ENCODE results near the gene CDKN1B.

The CDKN1B gene

DNA sequence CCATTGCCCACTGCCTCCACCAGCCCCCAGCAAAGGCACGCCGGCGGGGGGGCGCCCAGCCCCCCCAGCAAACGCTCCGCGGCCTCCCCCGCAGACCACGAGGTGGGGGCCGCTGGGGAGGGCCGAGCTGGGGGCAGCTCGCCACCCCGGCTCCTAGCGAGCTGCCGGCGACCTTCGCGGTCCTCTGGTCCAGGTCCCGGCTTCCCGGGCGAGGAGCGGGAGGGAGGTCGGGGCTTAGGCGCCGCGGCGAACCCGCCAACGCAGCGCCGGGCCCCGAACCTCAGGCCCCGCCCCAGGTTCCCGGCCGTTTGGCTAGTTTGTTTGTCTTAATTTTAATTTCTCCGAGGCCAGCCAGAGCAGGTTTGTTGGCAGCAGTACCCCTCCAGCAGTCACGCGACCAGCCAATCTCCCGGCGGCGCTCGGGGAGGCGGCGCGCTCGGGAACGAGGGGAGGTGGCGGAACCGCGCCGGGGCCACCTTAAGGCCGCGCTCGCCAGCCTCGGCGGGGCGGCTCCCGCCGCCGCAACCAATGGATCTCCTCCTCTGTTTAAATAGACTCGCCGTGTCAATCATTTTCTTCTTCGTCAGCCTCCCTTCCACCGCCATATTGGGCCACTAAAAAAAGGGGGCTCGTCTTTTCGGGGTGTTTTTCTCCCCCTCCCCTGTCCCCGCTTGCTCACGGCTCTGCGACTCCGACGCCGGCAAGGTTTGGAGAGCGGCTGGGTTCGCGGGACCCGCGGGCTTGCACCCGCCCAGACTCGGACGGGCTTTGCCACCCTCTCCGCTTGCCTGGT is at the start of gene CDKN1B:
Gene CDKN1B (plus strand): TSS at position 576 of the 793 bp plus-strand sequence. CDS start 472 bp downstream, outside the sequence.
- peak; percentile 94 for DNase-seq

DNA sequence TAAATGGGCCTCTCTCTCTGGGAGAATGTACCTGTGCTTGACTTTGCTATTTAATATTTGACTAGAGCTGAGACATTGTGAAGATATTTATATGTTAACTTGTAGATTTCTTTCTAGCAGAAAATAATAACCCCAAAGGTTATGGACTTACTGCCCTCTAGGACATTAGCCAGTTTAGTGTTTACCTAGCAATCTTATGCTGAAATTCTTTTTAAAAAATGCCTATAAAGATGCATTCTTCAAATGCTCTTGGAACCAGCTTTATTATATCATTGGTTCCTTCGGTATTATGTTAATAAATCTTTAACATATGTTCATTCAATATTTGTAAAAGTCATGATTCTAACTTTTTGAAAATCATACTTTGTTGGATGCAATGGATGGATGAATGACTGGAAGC is 49.2 kb upstream of the CDKN1B start:
- DNase-seq: no peak

DNA sequence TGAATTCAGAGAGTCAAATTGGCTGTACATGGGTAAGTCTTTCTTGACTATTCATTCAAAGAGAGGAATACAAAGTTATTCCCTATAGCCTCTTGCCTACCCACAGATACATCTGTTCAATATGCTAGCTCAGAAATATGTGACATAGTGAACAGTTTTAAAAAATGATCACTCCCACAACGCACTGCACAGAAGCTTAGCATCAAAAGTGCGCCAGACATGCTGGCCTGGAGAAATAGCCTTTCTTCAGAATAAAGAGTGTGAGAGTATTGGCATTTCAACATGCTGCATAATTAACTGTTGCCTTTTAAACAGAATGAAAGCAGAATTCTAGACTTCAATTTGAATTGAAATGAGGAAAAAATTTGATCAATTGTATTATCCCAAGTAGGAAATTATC is 48.1 kb upstream of the CDKN1B start:
- no peak for DNase-seq

DNA sequence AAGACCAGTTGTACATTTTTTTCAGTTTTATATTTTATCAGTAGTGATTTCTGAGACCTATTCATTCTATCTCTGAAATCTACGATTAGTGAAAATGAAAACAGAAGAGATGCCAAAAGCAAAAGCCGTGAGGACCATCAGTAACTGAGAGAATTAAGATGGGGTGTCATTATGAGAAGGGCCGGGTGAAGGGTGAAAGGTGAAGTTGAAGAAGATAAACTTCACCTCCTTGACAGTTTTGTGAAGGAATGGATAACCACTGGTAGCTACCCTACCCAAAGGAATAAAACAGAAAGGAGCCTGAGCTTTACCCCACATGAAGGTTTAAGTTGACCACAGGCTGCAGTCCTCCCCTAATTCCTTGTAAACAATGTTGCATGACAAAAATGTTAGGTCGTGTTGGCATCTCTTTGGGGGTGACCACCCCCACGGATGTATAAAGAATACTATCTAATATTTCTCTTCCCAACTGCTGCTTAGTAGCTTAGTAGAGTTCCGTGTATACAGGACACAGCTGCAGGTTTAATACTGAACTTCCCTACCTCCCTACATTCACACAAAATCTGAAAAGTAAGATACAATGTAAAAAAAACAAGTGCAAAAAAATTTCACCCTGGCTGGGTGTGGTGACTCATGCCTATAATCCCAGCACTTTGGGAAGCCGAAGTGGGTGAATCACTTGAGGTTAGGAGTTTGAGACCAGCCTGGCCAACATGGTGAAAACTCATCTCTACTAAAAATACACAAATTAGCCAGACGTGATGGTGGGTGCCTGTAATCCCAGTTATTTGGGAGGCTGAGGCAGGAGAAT is 45.1 kb upstream of the CDKN1B start:
- DNase-seq: no peak

DNA sequence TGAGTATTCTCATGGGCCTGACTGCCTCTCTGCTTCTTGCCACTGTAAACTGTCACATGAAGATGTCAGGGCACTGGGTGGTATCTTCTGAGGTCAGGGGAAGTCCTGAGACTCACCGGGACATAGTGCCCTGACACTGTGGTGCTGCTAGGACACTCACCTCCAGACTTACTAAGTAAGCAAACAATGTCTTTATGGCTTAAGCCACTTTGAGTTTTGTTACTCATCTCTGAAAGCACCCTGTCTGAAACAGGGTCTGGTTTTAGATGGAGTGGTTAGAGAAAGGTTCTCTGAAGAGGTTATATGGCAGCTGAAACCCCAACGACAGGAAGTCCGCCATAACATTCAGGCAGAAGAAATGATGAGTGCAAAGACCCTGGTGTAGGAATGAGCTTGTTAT is 43.9 kb upstream of the CDKN1B start:
- no peak for DNase-seq

DNA sequence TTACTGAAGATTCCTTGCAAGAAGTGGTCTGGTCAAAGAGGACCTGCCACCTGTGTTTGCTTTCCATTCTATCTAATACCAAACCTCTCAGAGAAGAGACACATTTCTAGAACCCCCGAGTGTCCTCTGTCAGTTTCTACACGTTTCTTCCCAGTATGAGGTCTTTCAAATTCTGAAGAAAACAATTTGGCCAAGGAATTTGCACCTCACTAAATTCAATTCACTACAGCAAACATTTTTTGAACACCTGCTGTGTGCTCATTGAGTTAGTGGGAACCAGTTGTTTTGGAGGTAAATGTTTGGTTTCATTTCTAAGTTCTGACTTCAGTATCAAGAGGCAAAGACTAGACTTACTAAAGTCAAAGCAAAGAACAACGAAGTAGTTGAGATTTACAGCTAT is 40.6 kb upstream of the CDKN1B start:
- no peak for DNase-seq

DNA sequence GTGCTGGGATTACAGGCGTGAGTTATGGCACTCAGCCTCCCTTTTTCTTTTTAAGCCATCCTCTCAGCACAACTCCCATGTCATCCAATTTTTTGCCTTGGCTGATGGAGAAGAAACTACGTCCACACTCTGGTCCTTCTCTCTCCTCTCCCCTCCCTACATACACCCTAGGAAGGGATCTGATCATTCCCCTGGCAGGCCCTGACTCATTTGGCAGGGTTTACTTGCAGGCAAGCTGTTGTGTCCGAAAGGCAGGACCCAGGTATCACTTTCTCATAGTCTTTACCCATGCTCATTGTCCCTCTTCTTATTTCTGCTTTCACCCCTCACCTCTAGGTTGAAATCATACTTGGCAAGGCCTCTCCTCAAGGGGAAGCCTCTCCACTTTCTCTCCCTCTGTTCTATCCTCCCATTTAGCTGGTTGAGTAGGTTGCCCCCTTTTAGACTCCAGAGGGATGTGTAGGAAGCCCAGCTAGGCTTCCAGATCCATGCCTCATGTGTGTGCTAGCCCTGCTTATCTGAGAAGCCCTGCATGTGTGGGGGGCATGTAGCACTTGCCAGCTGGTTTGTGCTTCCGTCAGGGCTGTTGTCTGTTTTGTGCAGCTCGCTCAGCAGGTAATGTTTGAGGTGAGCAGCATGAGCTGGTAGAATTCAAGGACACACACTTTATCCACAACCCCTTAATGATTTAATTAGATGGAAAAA is 36.0 kb upstream of the CDKN1B start:
- DNase-seq: no peak

DNA sequence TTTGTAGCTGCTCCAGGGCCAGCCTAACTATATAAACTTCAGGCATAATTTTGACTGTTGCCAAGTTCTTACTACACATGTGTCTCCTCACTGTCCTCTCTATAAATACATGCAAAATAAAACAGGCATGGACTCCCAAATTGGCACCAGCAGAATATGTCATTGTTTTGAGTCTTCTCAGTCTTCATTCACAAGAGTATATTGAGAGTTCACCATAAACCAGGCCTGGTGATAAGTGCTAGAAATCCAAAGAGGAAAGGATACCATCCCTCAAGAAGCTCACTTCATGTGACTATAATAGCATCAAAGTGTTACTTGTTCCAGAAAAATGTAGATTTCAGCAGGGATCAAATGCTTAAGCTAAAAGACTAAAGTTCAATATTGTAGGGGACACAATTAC is 34.9 kb upstream of the CDKN1B start:
- DNase-seq: no peak

DNA sequence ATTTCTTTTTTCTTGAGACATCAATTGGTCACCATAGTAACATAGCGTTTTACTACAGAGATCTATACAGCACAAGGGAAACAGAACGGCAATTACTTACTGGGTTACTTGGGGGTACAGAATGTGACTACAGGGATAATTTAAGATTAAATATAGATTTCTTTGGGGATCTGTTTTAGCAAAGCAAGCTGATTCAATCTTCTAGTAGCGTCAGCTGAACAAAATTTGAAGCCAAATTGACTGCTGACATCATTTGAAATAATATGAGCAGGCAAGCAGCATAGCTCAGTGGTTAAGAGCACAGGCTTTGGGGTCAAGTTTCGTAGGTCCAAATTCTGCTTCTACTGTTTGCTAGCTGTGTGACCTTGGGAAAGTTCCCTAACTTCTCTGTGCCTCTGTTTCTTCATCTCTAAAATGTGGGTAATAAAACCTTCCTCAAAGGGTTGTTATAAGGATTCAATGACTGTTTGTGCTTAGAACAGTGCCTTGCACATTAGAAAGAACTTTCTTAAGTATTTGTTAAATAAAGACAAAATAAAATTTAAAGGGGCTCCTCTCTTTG is 34.0 kb upstream of the CDKN1B start:
- no peak for DNase-seq

DNA sequence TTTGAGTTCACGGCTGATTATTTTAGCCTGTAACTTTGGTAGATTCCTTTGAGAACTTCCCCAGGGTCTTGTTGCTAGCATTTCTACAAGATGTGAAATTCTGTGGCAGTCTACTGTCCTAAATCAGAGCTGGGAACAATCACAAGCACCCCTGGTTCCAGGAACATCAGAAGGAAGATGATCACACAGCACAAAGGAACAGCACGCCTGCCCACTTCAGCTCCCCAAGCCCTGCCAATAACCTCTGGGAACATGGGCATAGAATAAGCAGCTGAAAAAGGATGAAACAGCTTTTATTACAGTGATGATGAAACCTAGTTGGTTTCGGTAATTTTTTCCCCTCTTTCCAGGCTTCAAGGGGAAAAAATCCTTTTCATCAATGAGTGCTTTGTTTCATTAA is 33.4 kb upstream of the CDKN1B start:
- no peak for DNase-seq

DNA sequence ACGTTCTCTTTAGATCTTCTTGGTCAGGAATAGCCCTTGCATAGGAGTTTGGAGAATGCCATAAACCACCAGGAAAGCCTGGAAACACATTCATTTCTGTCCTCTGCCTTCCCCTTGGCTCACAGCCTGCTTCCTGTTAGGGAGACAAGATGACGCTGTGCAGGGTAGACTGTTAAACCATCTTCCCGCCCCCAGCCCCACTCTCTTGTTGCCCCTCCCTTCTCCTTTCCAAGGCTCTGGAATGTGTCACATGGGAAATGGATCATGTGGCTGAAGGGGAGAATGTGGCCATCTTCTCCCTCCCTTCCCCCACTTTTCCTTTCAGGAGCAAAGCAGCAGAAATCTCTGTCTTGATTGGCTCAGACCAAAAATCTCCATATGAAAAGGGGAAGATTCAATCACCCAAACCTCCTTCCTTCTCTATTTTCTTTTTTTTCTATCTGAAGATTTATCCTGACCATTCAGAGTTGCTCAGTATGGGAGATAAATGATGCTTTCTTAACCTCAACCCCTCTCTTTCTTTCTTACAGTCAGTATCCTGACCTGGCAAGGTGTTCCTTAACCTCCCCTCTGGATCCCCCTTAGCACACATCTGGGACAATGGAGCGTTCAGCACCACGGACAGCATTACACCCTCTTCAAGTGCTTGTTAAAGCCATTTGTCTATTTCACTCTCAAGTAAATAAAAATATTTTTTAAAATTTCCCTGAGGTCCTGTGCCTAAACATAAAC is 32.6 kb upstream of the CDKN1B start:
- DNase-seq: peak; percentile 79

DNA sequence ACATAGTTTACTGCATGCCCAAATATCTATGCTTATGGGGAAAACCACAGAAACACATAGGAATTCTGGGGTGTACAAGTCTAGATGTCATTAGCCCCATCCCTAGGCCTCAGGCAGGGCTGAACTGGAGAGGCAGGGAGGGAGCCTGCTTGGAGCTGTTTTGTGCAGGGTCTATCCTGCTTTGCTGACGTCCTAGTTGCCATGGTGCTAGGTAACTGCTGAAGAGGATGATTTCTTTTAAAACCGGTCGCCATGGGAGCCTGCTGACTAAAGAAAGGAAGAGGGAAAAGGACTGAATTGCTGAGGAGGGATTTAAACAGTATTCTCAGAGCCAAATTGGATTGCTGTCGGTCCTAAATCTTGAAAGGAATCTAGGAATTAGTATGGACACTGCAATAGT is 31.9 kb upstream of the CDKN1B start:
- no peak for DNase-seq

DNA sequence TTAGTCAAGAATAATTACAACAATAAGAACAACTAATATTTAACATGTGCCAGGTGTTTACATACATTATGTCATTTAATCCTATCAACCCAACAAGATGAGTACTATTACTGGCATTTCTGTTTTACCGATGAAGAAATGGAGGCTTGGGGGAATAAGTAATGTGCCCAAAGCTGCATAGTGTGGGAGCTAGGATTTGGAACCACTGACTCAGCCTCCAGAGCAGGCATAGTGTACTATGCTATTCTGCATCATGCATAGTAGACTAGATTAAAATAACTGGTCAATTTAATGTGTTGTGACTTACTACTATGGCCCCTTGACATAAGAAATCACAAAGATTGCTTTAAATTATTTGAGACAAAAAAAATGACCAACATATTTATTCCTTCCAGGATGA is 30.7 kb upstream of the CDKN1B start:
- no peak for DNase-seq

DNA sequence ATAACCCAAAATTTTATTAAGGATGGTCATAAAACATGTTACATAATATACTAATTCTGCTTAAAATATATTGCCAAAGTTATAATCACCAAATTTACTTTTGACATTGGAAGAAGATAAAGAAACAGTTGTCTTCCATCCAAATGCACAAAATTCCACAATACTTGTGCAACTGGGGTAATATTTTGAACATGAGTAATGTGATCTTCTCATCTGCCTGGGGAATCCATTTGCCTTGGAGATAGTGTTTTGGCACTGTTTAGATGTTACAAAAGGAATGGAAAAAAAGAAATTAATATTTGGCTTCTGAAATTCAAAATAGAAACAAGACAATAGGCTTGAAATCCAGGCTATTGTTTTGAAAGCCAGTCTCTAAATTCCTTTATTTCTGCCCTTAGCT is 30.2 kb upstream of the CDKN1B start:
- no peak for DNase-seq

DNA sequence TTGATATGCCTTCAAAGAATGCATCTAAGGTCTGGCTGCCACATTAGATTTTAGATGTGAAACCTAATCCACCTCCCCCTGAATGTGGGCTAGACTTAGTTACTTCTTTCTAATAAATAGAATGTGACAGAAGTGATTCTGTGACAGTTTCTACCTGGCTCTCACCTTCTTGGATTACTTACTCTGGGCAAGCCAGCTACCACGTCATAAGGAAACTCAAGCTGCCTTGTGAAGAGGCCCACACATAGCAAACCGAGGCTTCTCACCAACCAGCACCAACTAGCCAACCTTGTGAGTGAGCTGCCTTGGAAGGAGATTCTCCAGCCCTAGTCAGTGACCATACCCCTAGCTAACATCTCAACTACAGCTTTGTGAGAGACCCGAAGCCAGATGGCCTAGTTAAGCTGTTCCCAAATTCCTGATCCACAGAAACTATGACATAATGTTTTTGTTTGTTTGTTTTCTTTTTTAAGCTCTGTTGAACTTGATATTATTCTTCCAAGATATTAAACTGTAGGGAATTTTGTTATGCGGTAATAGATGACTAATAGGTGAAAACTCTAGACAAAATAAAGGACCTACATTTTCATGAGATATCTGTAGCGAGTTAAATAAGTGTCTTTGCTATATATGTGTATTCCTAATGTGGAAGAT is 27.4 kb upstream of the CDKN1B start:
- no peak for DNase-seq

DNA sequence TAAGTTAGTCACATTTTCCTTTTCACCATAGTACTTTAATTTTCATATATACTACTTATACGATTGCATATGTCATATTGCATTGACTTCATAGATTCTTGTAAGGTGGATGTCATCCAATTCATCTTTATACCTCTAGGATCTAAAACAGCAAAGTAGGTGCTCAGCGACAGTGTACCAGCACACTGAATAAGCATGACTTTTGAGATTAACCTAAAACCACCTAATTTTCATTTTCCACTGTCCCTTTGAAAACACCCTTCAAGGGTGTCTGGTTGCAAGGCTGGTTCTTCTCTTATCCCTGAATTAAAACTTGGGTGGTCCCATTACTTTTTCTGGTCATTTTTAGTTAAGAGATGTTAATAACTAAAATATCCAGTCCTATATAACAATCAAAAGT is 25.6 kb upstream of the CDKN1B start:
- DNase-seq: no peak

DNA sequence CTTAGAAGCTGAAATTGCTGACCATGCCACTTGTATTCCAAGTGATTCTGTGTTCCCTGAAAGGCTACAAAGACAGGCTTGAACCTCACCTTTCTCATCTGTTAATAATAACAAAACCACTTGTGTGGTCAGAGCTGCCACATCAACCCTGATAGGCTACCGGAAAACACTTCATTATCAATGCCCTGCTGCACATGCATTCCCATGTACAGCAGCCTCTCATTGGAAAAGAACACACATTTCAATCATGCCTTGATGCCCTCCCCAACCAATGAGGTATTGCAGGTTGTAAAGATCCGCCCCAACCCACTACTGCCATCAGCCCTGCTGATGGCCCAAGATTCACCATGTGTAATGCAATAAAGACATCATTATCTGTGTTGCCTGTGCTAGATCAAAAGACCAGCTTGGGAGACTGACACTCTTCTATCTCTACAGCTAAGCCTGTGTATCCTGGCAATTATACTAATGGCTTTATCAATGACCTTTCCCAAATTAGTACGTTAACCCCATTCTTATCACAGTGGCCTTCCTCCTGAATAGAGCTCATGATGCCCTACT is 24.0 kb upstream of the CDKN1B start:
- no peak for DNase-seq

DNA sequence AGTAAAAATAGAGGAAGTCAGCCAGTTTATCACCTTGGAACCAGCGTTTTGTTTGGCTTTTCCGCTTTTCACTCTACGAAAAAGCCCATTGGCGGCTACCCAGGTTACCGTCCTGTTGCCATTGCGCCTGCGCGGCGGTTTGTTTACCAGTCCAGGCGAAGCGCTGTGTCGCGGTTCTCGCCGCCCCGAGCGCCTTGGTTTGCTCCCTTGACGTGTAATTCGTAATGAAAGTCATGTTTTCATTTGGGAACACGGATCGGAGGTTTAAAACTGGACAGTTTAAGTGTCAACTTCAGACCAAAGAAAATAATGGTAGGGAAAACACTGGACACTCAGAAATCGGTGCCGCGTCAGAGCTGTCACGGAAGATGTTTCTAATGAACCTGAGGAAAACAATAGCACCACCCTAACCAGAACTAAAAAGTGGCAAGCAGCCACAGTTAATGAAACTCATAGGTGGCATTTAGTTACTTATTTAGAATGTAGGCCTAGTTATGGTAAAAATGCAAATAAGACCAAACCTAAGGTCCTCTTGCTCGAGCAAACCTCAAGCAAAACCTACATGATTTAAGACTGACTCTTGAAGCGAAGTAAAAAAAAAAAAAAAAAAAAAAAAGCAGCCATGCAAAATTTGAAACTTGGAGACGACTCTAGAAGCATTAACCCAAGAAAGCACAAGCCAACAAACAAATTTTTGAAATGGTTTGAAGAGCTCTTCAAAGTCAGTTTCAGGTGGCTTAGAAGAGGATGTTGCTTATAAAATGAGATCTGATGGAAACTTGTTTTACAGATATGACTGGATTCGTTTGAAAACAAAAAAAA is 20.4 kb upstream of the CDKN1B start:
- peak; percentile 92 for DNase-seq

DNA sequence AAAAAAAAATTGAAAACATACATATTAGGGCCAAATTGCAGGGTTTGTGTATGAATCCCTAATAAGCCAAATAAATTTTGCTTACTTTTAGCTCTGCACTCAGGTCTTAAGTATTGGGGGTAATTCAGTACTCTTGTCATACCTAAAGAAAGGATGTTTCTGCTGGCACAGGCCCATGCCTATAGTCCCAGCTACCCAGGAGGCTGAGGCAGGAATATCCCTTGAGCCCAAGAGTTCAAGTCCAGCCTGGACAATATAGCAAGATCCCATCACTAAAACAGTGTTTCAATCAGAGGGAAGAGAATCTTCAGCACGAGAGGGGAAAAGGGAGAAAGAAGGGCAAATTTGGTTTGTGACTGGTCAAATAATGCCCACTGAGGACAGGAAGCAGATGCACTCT is 17.8 kb upstream of the CDKN1B start:
- DNase-seq: no peak

DNA sequence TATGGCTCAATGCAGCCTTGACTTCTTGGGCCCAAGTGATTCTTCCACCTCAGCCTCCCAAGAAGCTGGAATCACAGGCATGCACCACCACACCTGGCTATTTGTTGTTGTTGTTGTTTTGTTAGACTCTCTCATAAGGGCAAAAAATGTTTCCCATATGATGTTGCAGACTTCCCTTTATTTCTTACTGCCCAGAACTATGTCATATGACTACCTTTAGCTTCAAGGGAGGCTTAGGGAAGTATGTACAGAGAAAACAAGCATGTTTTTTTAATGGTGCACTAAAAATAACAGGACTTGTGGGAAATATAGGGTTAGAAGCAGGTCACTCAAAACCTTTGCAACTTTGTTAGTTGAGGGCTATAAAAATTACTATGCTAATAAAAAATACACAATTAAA is 16.9 kb upstream of the CDKN1B start:
- DNase-seq: no peak

DNA sequence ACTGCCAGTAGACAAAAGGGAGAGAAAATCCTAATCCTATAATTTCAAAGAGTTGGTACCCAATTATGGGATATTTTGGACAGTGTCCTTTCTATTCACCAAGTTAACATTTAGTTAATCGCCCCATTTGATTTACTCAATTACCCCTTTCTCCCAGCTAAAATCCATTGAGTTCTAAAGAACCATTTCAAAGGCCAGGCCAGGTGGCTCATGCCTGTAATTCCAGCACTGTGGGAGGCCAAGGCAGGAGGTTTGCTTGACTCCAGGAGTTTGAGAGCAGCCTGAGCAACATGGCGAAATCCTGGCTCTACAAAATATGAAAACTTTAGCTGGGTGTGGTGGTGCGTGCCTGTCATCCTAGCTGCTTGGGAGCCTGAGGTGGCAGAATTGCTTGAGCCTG is 15.7 kb upstream of the CDKN1B start:
- DNase-seq: no peak
